Activated CD4-positive, CD25-positive, alpha-beta regulatory T cell (primary cell): ENCODE data around the gene DACT1.

Source experiments
- DNase-seq, 4 experiments: peaks; one replicate each; lab custom pipeline; 2025; lab: John Stamatoyannopoulos, UW

The DACT1 gene

GRCh38 chr14:58635091-58635830 lies 2.5 kb upstream of the DACT1 start:
- DNase-seq, result no peak

- no peak for DNase-seq
Observed at GRCh38 chr14:58636129-58636528, 1.6 kb upstream of the DACT1 start.

- DNase-seq, result no peak
Observed at GRCh38 chr14:58637040-58637390, 747 bp upstream of the DACT1 start.

GRCh38 chr14:58638231-58639197 lies 752 bp downstream of the DACT1 start:
- no peak for DNase-seq

- no peak for DNase-seq
Observed at GRCh38 chr14:58639198-58639565, 1.4 kb downstream of the DACT1 start.

- no peak for DNase-seq
Observed at GRCh38 chr14:58639842-58640484, 2.2 kb downstream of the DACT1 start.

- no peak for DNase-seq
Observed at GRCh38 chr14:58640959-58641358, 3.2 kb downstream of the DACT1 start.

GRCh38 chr14:58641509-58641908 lies 3.7 kb downstream of the DACT1 start:
- DNase-seq, result no peak

- DNase-seq, result no peak
Observed at GRCh38 chr14:58643366-58643765, 5.6 kb downstream of the DACT1 start.

- DNase-seq, result no peak
Observed at GRCh38 chr14:58645641-58646040, 7.9 kb downstream of the DACT1 start.

- DNase-seq, result no peak
Observed at GRCh38 chr14:58646479-58646878, 8.7 kb downstream of the DACT1 start.

- DNase-seq, result no peak
Observed at GRCh38 chr14:58647777-58648176, 10.0 kb downstream of the DACT1 start.

- DNase-seq, result no peak
Observed at GRCh38 chr14:58650857-58651256, 13.1 kb downstream of the DACT1 start.

- DNase-seq, result no peak
Observed at GRCh38 chr14:58656671-58657411, 19.1 kb downstream of the DACT1 start.

- DNase-seq, result no peak
Observed at GRCh38 chr14:58659061-58659460, 21.3 kb downstream of the DACT1 start.

GRCh38 chr14:58659846-58660245 lies 22.1 kb downstream of the DACT1 start:
- DNase-seq, result no peak

GRCh38 chr14:58660407-58660806 lies 22.6 kb downstream of the DACT1 start:
- no peak for DNase-seq

GRCh38 chr14:58662018-58662417 lies 24.3 kb downstream of the DACT1 start:
- DNase-seq, result no peak

GRCh38 chr14:58662759-58663158 lies 25.0 kb downstream of the DACT1 start:
- no peak for DNase-seq

- DNase-seq, result no peak
Observed at GRCh38 chr14:58663494-58664111, 25.8 kb downstream of the DACT1 start.

GRCh38 chr14:58665773-58666500 lies 28.2 kb downstream of the DACT1 start:
- DNase-seq, result no peak
